B cell (primary cell): ENCODE data around the gene AGXT. TPM values are rescaled to one million over a fixed set of nuclear protein-coding genes. Genes with fewer than 3 reads are reported as not detected.

Source experiments
- ATAC-seq: fragments of 200-7000 bp; cut with Tn5 transposase; one replicate; pipeline ENCODE4 v1.10.0; 2021; ENCODE audit warnings: low read depth, mild to moderate bottlenecking, moderate number of reproducible peaks, moderate library complexity
- CTCF ChIA-PET: fragments of 350-600 bp; sonication (Branson Sonifier 250); formaldehyde crosslinking; loops from one replicate; lab custom pipeline; 2021; ENCODE audit warnings: antibody characterized with exemption, inconsistent platforms; lab: Charles Lee
- POLR2A ChIA-PET: fragments of 350-600 bp; sonication (Branson Sonifier 250); formaldehyde crosslinking; loops from one replicate; lab custom pipeline; 2021; ENCODE audit warnings: antibody characterized with exemption; lab: Charles Lee
- DNase-seq: peaks from one replicate; pipeline ENCODE4 v3.0.0; 2013
- H2AFZ ChIP-seq: 2 replicates; pipeline ENCODE4 v1.6.1; 2012; ENCODE audit warnings: mild to moderate bottlenecking, low read depth, low read length; ENCODE audit not compliant: insufficient read depth, poor library complexity, severe bottlenecking
- H3K27ac ChIP-seq, 2 donors: 1 replicate in 1 of 2; 2 replicates in 1 of 2; pipeline ENCODE4 v1.5.1; 2012 to 2013; ENCODE audit warnings: low read length in 2 of 2, mild to moderate bottlenecking in 2 of 2, moderate library complexity in 1 of 2
- H3K27me3 ChIP-seq, 4 experiments: fragments of 200-600 bp in 1 of 4; sonication (generic) in 1 of 4; replicated peaks in 1 of 4; 1 replicate in 2 of 4; 2 replicates in 2 of 4; pipeline versions ENCODE4 v1.6.1 to v1.7.0; 2013 to 2016; ENCODE audit warnings: low read length in 3 of 4, mild to moderate bottlenecking in 2 of 4, mixed read lengths in 1 of 4, moderate library complexity in 1 of 4; ENCODE audit not compliant: insufficient read depth in 4 of 4, control insufficient read depth in 3 of 4; ENCODE audit errors: control extremely low read depth in 1 of 4
- H3K36me3 ChIP-seq, 2 experiments: replicated peaks in 1 of 2; 1 replicate in 1 of 2; 2 replicates in 1 of 2; pipeline versions ENCODE4 v1.6.1 to v1.7.1; 2013; ENCODE audit warnings: low read length in 1 of 2; ENCODE audit not compliant: insufficient read depth in 2 of 2, control insufficient read depth in 1 of 2; ENCODE audit errors: control extremely low read depth in 1 of 2, extremely low read depth in 1 of 2
- H3K4me1 ChIP-seq, 2 donors: fragments of 200-600 bp in 1 of 2; sonication (generic) in 1 of 2; 1 replicate in 1 of 2; 2 replicates in 1 of 2; pipeline versions ENCODE4 v1.5.1 to v1.6.1; 2013 to 2017; ENCODE audit warnings: low read length in 2 of 2; ENCODE audit not compliant: control insufficient read depth in 2 of 2, insufficient read depth in 2 of 2
- H3K4me2 ChIP-seq: replicated peaks from 2 replicates; pipeline ENCODE3; 2012; ENCODE audit warnings: mild to moderate bottlenecking, low read depth, low read length; ENCODE audit not compliant: poor library complexity, severe bottlenecking
- H3K4me3 ChIP-seq, 5 experiments: fragments of 200-600 bp in 1 of 5; sonication (generic) in 1 of 5; 1 replicate in 3 of 5; 2 replicates in 2 of 5; pipeline versions ENCODE4 v1.5.1 to v1.7.0; 2011 to 2016; ENCODE audit warnings: low read length in 4 of 5, mild to moderate bottlenecking in 4 of 5, low read depth in 2 of 5, control low read depth in 1 of 5, moderate library complexity in 1 of 5; ENCODE audit not compliant: insufficient read depth in 1 of 5; ENCODE audit errors: control extremely low read depth in 1 of 5, extremely low read depth in 1 of 5
- H3K79me2 ChIP-seq: fragments of 200-600 bp; sonication (generic); one replicate; pipeline ENCODE4 v1.6.0; 2016; ENCODE audit warnings: low read length; ENCODE audit not compliant: control insufficient read depth, insufficient read depth
- H3K9ac ChIP-seq: fragments of 200-600 bp; sonication (generic); 2 replicates; pipeline ENCODE4 v1.6.1; 2017; ENCODE audit warnings: mild to moderate bottlenecking, low read length, moderate library complexity
- H3K9me3 ChIP-seq, 3 donors: one replicate each; pipeline versions ENCODE4 v1.6.1 to v1.7.1; 2013; ENCODE audit warnings: low read length in 2 of 3; ENCODE audit not compliant: control insufficient read depth in 2 of 3, insufficient read depth in 1 of 3; ENCODE audit errors: control extremely low read depth in 1 of 3
- H4K20me1 ChIP-seq: 2 replicates; pipeline ENCODE4 v1.6.0; 2012; ENCODE audit warnings: mild to moderate bottlenecking, low read length; ENCODE audit not compliant: insufficient read depth, control insufficient read depth, poor library complexity, severe bottlenecking
- H3K27ac Mint-ChIP-seq: one replicate; pipeline ENCODE4 v1.8.0; 2021; ENCODE audit warnings: mixed read lengths
- H3K27me3 Mint-ChIP-seq: one replicate; pipeline ENCODE4 v1.8.0; 2021; ENCODE audit warnings: mixed read lengths
- H3K4me1 Mint-ChIP-seq: one replicate; pipeline ENCODE4 v1.8.0; 2021; ENCODE audit warnings: mixed read lengths
- H3K4me3 Mint-ChIP-seq: one replicate; pipeline ENCODE4 v1.8.0; 2021; ENCODE audit warnings: mixed read lengths
- H3K9me3 Mint-ChIP-seq: one replicate; pipeline ENCODE4 v1.8.0; 2022; ENCODE audit warnings: mixed read lengths; ENCODE audit not compliant: insufficient read depth
- CTCF ChIP-seq: fragments of 200-600 bp; IDR thresholded peaks from one replicate; pipeline ENCODE4 v1.8.0; 2022; ENCODE audit warnings: antibody characterized with exemption, mild to moderate bottlenecking
- EZH2 ChIP-seq: IDR thresholded peaks from 2 replicates; pipeline ENCODE4 v1.6.1; 2012; ENCODE audit warnings: borderline replicate concordance, low read depth, mild to moderate bottlenecking, moderate library complexity, low read length; ENCODE audit not compliant: insufficient read depth, poor library complexity, severe bottlenecking
- whole genome bisulfite sequencing: methylation state at CpG from one replicate; pipeline ENCODE4 v1.1.5; 2013; ENCODE audit warnings: missing lambda C conversion rate; ENCODE audit not compliant: insufficient coverage; 5-methylcytosine and 5-hydroxymethylcytosine counted together
- intact Hi-C: fragments of 100-400 bp; cut with micrococcal nuclease; formaldehyde crosslinking; loops from one replicate; pipeline ENCODE4 v1.10.0; 2022
- polyA plus RNA-seq: library from polyadenylated mRNA; depleted of rRNA; stranded (reverse); fragments of >200 nt; gene quantifications from 2 replicates; pipeline ENCODE4 v1.2.3, GENCODE V29; 2012
- total RNA-seq, 2 donors: library from RNA; stranded (reverse); fragments of 120-200 nt in 1 of 2; gene quantifications; 1 replicate in 1 of 2; 2 replicates in 1 of 2; pipeline versions ENCODE4 v1.2.3 to v1.2.4, GENCODE V29; 2013 to 2022

AGXT gene
- total and polyA plus RNA-seq, 2 donors (not counting 1 experiment from before 2014, with no cell fraction given), result not detected

- Histone ChIP-seq H2AFZ (no peak overlapping the region), H3K9ac (no peak overlapping the region), H3K9me3 (no peaks in the 10 kb centered on the region), H3K4me1 (no peaks in the 10 kb centered on the region), H3K36me3 (no peaks in the 10 kb centered on the region), H3K4me2 (no peak overlapping the region), H4K20me1 (no peaks in the 10 kb centered on the region), H3K27ac (no peak overlapping the region), H3K4me3 (no peak overlapping the region), H3K79me2 (no peaks in the 10 kb centered on the region), H3K27me3 (peaks cover 0 to 2% (median 0%) of the 10 kb centered on the region in 4 experiments)
- no peak for DNase-seq
- TF ChIP-seq EZH2, result no peak
- TF ChIP-seq CTCF, result no peak
- H3K4me3 Mint-ChIP-seq, result no peak overlapping the region
- ChIA-PET CTCF (no interaction called here), POLR2A (no interaction called here)
- intact Hi-C loops, result no loop called here
- peaks cover 9% of the 10 kb centered on the region for H3K27me3 Mint-ChIP-seq
- no peak overlapping the region for H3K27ac Mint-ChIP-seq
- no peak for ATAC-seq
- no peaks in the 10 kb centered on the region for H3K4me1 Mint-ChIP-seq
- no peaks in the 10 kb centered on the region for H3K9me3 Mint-ChIP-seq
- WGBS, result 89% methylated on average over 7 of the region's 7 CpGs
Measured at GRCh38 chr2:240879105-240879504, 10.5 kb downstream of the AGXT start.

GRCh38 chr2:240881913-240882312 is 13.3 kb downstream of the AGXT start:
- Histone ChIP-seq H3K4me2 (no peak overlapping the region), H4K20me1 (no peaks in the 10 kb centered on the region), H3K79me2 (no peaks in the 10 kb centered on the region), H3K27ac (no peak overlapping the region), H3K9ac (no peak overlapping the region), H3K4me3 (no peak overlapping the region), H3K27me3 (peaks cover 0 to 8% (median 0%) of the 10 kb centered on the region in 4 experiments), H3K4me1 (no peaks in the 10 kb centered on the region), H2AFZ (no peak overlapping the region), H3K36me3 (no peaks in the 10 kb centered on the region), H3K9me3 (peaks cover 0 to 6% (median 0%) of the 10 kb centered on the region in 3 donors)
- WGBS, result 57% methylated on average over 5 of the region's 6 CpGs
- no peak overlapping the region for H3K4me3 Mint-ChIP-seq
- POLR2A ChIA-PET, result no interaction called here
- peaks cover 13% of the 10 kb centered on the region for H3K27me3 Mint-ChIP-seq
- intact Hi-C loops, result no loop called here
- TF ChIP-seq EZH2, result no peak
- no peak for TF ChIP-seq CTCF
- no peak for ATAC-seq
- CTCF ChIA-PET, result no interaction called here
- no peak overlapping the region for H3K27ac Mint-ChIP-seq
- H3K9me3 Mint-ChIP-seq, result no peaks in the 10 kb centered on the region
- no peak for DNase-seq
- peaks cover 2% of the 10 kb centered on the region for H3K4me1 Mint-ChIP-seq
